Activated B cell treated with CpG ODN at 0.5 μM for 24 hours (primary cell): ENCODE data around the gene THAP7. TPM values are rescaled to one million over a fixed set of nuclear protein-coding genes. Genes with fewer than 3 reads are reported as not detected.

ENCODE experiments used
- ATAC-seq: fragments of 200-7000 bp; cut with Tn5 transposase; one replicate; pipeline ENCODE4 v1.10.0; 2021; ENCODE audit warnings: low read depth, mild to moderate bottlenecking, moderate library complexity
- CTCF ChIA-PET: fragments of 350-600 bp; sonication (Branson Sonifier 250); formaldehyde crosslinking; loops from one replicate; lab custom pipeline; 2021; ENCODE audit warnings: antibody characterized with exemption; lab: Charles Lee
- POLR2A ChIA-PET: fragments of 350-600 bp; sonication (Branson Sonifier 250); formaldehyde crosslinking; loops from one replicate; lab custom pipeline; 2021; ENCODE audit warnings: antibody characterized with exemption; lab: Charles Lee
- DNase-seq: peaks from one replicate; pipeline ENCODE4 v3.0.0; 2022
- H3K27ac Mint-ChIP-seq: one replicate; pipeline ENCODE4 v1.8.0; 2020; ENCODE audit warnings: mixed read lengths
- H3K27me3 Mint-ChIP-seq: one replicate; pipeline ENCODE4 v1.8.0; 2021; ENCODE audit warnings: mixed read lengths
- H3K36me3 Mint-ChIP-seq: one replicate; pipeline ENCODE4 v1.8.0; 2021; ENCODE audit warnings: low read depth, mixed read lengths
- H3K4me1 Mint-ChIP-seq: one replicate; pipeline ENCODE4 v1.8.0; 2021; ENCODE audit warnings: mixed read lengths
- H3K4me3 Mint-ChIP-seq: one replicate; pipeline ENCODE4 v1.8.0; 2020; ENCODE audit warnings: mild to moderate bottlenecking, mixed read lengths
- H3K9me3 Mint-ChIP-seq: one replicate; pipeline ENCODE4 v1.8.0; 2020; ENCODE audit warnings: mixed read lengths
- CTCF ChIP-seq: fragments of 200-600 bp; IDR thresholded peaks from one replicate; pipeline ENCODE4 v1.8.0; 2022; ENCODE audit warnings: antibody characterized with exemption, mild to moderate bottlenecking
- intact Hi-C: fragments of 100-400 bp; cut with micrococcal nuclease; formaldehyde crosslinking; loops from one replicate; pipeline ENCODE4 v1.15.1; 2024
- total RNA-seq: library from RNA; stranded (reverse); gene quantifications from 2 replicates; pipeline ENCODE4 v1.2.3, GENCODE V29; 2022

Gene THAP7
- total RNA-seq, 1 donor from 2014 or later: 27.1 TPM

GRCh38 chr22:20987375-20987774, 14.5 kb downstream of the THAP7 start:
- H3K4me1 Mint-ChIP-seq: peaks cover 15% of the 10 kb centered on the region
- DNase-seq (no peak), ATAC-seq (no peak)
- ChIA-PET CTCF (no interaction called here), POLR2A (no interaction called here)
- TF ChIP-seq CTCF: no peak
- H3K36me3 Mint-ChIP-seq: peaks cover 49% of the 10 kb centered on the region
- no peaks in the 10 kb centered on the region for H3K27me3 Mint-ChIP-seq
- intact Hi-C loops: no loop called here
- H3K4me3 Mint-ChIP-seq: no peak overlapping the region
- no peaks in the 10 kb centered on the region for H3K9me3 Mint-ChIP-seq
- H3K27ac Mint-ChIP-seq: no peak overlapping the region

GRCh38 chr22:20986365-20986764, 15.6 kb downstream of the THAP7 start:
- peaks cover 18% of the 10 kb centered on the region for H3K4me1 Mint-ChIP-seq
- TF ChIP-seq CTCF: peak; percentile 32
- H3K9me3 Mint-ChIP-seq: no peaks in the 10 kb centered on the region
- no peak overlapping the region for H3K27ac Mint-ChIP-seq
- no peaks in the 10 kb centered on the region for H3K27me3 Mint-ChIP-seq
- ChIA-PET POLR2A (no interaction called here), CTCF (no interaction called here)
- no peak for ATAC-seq
- H3K36me3 Mint-ChIP-seq: peaks cover 43% of the 10 kb centered on the region
- intact Hi-C loops: no loop called here
- no peak overlapping the region for H3K4me3 Mint-ChIP-seq
- DNase-seq: no peak

- H3K4me1 Mint-ChIP-seq: peaks cover 23% of the 10 kb centered on the region
- intact Hi-C loops: no loop called here
- no peaks in the 10 kb centered on the region for H3K9me3 Mint-ChIP-seq
- no peak overlapping the region for H3K4me3 Mint-ChIP-seq
- no peak for DNase-seq
- H3K27me3 Mint-ChIP-seq: no peaks in the 10 kb centered on the region
- CTCF ChIA-PET: no interaction called here
- H3K27ac Mint-ChIP-seq: no peak overlapping the region
- ATAC-seq: no peak
- peaks cover 38% of the 10 kb centered on the region for H3K36me3 Mint-ChIP-seq
- TF ChIP-seq CTCF: no peak
- POLR2A ChIA-PET: no interaction called here
Observed at GRCh38 chr22:20985720-20986119, 16.2 kb downstream of the THAP7 start.

GRCh38 chr22:20983081-20983771, 18.7 kb downstream of the THAP7 start:
- ChIA-PET POLR2A (interaction anchor here (3.1 kb wide), 1 partner anchor 18 kb away, joined by 90 read pairs; the partner anchor contains the start of gene THAP7), CTCF (interaction anchor here (1.3 kb wide), 1 partner anchor 646 kb away, joined by 3 read pairs; no protein-coding TSS in a partner anchor)
- intact Hi-C loops: no loop called here
- Mint-ChIP-seq H3K36me3 (peaks cover 33% of the 10 kb centered on the region), H3K27me3 (no peaks in the 10 kb centered on the region), H3K9me3 (peaks cover 2% of the 10 kb centered on the region), H3K4me1 (peaks cover 31% of the 10 kb centered on the region), H3K27ac (peak overlapping the region; percentile 88), H3K4me3 (peak overlapping the region; percentile 93)
- DNase-seq (no peak), ATAC-seq (no peak)
- TF ChIP-seq CTCF: no peak

- ChIA-PET CTCF (interaction anchor here (1.2 to 1.3 kb wide), 2 partner anchors 21 to 647 kb away, joined by 3 read pairs; no protein-coding TSS in a partner anchor), POLR2A (interaction anchor here (0.6 to 3.1 kb wide), 11 partner anchors 8 to 659 kb away, joined by 4 to 90 read pairs (median 5); partner anchors contain the start of genes AIFM3, CRKL, P2RX6 and SDF2L1)
- TF ChIP-seq CTCF: no peak
- H3K9me3 Mint-ChIP-seq: peaks cover 2% of the 10 kb centered on the region
- peak overlapping the region; percentile 93 for H3K4me3 Mint-ChIP-seq
- ATAC-seq (no peak), DNase-seq (no peak)
- peaks cover 26% of the 10 kb centered on the region for H3K36me3 Mint-ChIP-seq
- peaks cover 31% of the 10 kb centered on the region for H3K4me1 Mint-ChIP-seq
- H3K27ac Mint-ChIP-seq: peak overlapping the region; percentile 88
- intact Hi-C loops: loop anchor here (1.0 kb wide), 1 partner anchor 20 kb away; the partner anchor contains the start of gene THAP7
- no peaks in the 10 kb centered on the region for H3K27me3 Mint-ChIP-seq
Observed at GRCh38 chr22:20982563-20982882, 19.4 kb downstream of the THAP7 start.
